GM12878 (cell line): ENCODE measurements around the gene NOS2. TPM values are rescaled to one million over a fixed set of nuclear protein-coding genes. Genes with fewer than 3 reads are reported as not detected.
A peak's percentile ranks its signal among the peaks of the same experiment; 100 is the strongest.

Experiments used
- CREB1 ChIP-seq: IDR thresholded peaks from 2 replicates; pipeline ENCODE4 v1.6.1; 2012; ENCODE audit warnings: low read depth, mild to moderate bottlenecking, inconsistent platforms
- IKZF1 ChIP-seq: fragments of 450-650 bp; conservative IDR thresholded peaks from 2 replicates; pipeline ENCODE4 v1.6.1; 2017; ENCODE audit warnings: antibody characterized with exemption, mild to moderate bottlenecking
- IKZF2 ChIP-seq, 2 experiments: fragments of 450-650 bp; IDR thresholded peaks; 2 replicates each; pipeline ENCODE4 v1.6.1; 2017; ENCODE audit warnings: mild to moderate bottlenecking in 2 of 2, moderate library complexity in 2 of 2
- IRF3 ChIP-seq: fragments of 450-650 bp; IDR thresholded peaks from 2 replicates; pipeline ENCODE4 v1.6.1; 2014; ENCODE audit warnings: mild to moderate bottlenecking
- IRF4 ChIP-seq: IDR thresholded peaks from 2 replicates; pipeline ENCODE4 v1.6.1; 2011; ENCODE audit warnings: low read depth, low read length
- MXI1 ChIP-seq: fragments of 150-350 bp; IDR thresholded peaks from 2 replicates; pipeline ENCODE4 v1.6.1; 2011; ENCODE audit warnings: low read depth, mild to moderate bottlenecking, inconsistent platforms, low read length, improper control_type of control experiment
- NR2C1 ChIP-seq: fragments of 450-650 bp; IDR thresholded peaks from 2 replicates; pipeline ENCODE4 v1.6.1; 2017; ENCODE audit warnings: antibody characterized with exemption, mild to moderate bottlenecking, moderate library complexity
- POLR2A ChIP-seq: IDR thresholded peaks from 2 replicates; pipeline ENCODE4 v1.6.1; 2011; ENCODE audit warnings: low read depth, mild to moderate bottlenecking, low read length
- POLR2AphosphoS5 ChIP-seq: IDR thresholded peaks from 2 replicates; pipeline ENCODE4 v1.6.1; 2011; ENCODE audit warnings: mild to moderate bottlenecking, low read length, inconsistent platforms
- POU2F2 ChIP-seq: IDR thresholded peaks from 3 replicates; pipeline ENCODE4 v1.6.1; 2011; ENCODE audit warnings: low read depth, mild to moderate bottlenecking, low read length, borderline replicate concordance
- RUNX3 ChIP-seq: IDR thresholded peaks from 2 replicates; pipeline ENCODE4 v1.6.1; 2012; ENCODE audit warnings: low read length, inconsistent platforms
- STAT1 ChIP-seq: fragments of 450-650 bp; conservative IDR thresholded peaks from 2 replicates; pipeline ENCODE4 v1.6.1; 2014; ENCODE audit warnings: antibody characterized with exemption, mild to moderate bottlenecking
- TCF12 ChIP-seq: IDR thresholded peaks from 2 replicates; pipeline ENCODE4 v1.6.1; 2011; ENCODE audit warnings: low read depth, mild to moderate bottlenecking, low read length
- TCF3 ChIP-seq: IDR thresholded peaks from 2 replicates; pipeline ENCODE4 v1.6.1; 2012; ENCODE audit warnings: low read depth, mild to moderate bottlenecking, low read length, borderline replicate concordance; ENCODE audit not compliant: insufficient read depth
- ZBTB40 ChIP-seq: fragments of 450-650 bp; IDR thresholded peaks from 2 replicates; pipeline ENCODE4 v1.6.1; 2016; ENCODE audit warnings: mild to moderate bottlenecking, moderate library complexity, borderline replicate concordance
- ZNF687 ChIP-seq: fragments of 450-650 bp; IDR thresholded peaks from 2 replicates; pipeline ENCODE4 v1.6.1; 2017; ENCODE audit warnings: mild to moderate bottlenecking, moderate library complexity
- polyA plus RNA-seq, 11 experiments: library from polyadenylated mRNA; depleted of rRNA in 4 of 11; unstranded in 6 of 11; stranded (reverse) in 5 of 11; fragments of >200 nt; fragmentation: Nextera tagmentation in 4 of 11; fragmentation: Illumina TruSeq in 1 of 11; extraction: Ambion mirVana in 4 of 11; extraction: Trizol in 1 of 11; gene quantifications; 1 replicate in 1 of 11; 2 replicates in 10 of 11; pipeline versions ENCODE4 v1.2.1 to v1.2.3, GENCODE V29; 2011 to 2016; ENCODE audit warnings: inconsistent platforms in 2 of 11, missing spikeins in 2 of 11, low read depth in 1 of 11
- total RNA-seq, 4 experiments: library from RNA; depleted of rRNA in 3 of 4; stranded (reverse); fragments of >200 nt in 3 of 4; fragmentation: Illumina TruSeq in 1 of 4; extraction: Trizol in 1 of 4; gene quantifications; 2 replicates each; pipeline versions ENCODE4 v1.2.1 to v1.2.3, GENCODE V29; 2013 to 2021

Gene NOS2
- total and polyA plus RNA-seq, 10 of the 15 experiments (the other 5 are each of a cell fraction or from before 2014, with no cell fraction given) = 0.01 to 0.05 (median 0.01) TPM; not detected in 7

GRCh38 chr17:27807567-27808470, 7.5 kb upstream of the NOS2 start (continued):
- TF ChIP-seq ZBTB40 (peak; percentile 30; the same call in 1 of the 2 replicates), IRF4 (0 out of 2 replicates have a peak, but pooled peaks have one; percentile 43), POLR2A (peak; percentile 85), TCF3 (0 out of 2 replicates have a peak, but pooled peaks have one; percentile 41), POLR2AphosphoS5 (peak; percentile 79), RUNX3 (peak; percentile 32), TCF12 (peak; percentile 65), CREB1 (0 out of 2 replicates have a peak, but pooled peaks have one; percentile 19), IKZF2 (IDR thresholded peaks at IDR 0.05) (peak; percentile 14 to 16; a peak in 2 of 4 replicates), NR2C1 (no peak), POU2F2 (peak; percentile 46; the same call in 2 of the 3 replicates), MXI1 (0 out of 2 replicates have a peak, but pooled peaks have one; percentile 43), IKZF1 (peak; percentile 45; the same call in 1 of the 2 replicates), STAT1 (no peak), ZNF687 (peak; percentile 38; the same call in 1 of the 2 replicates), IRF3 (no peak)
